ENCODE measurements around the gene USP3. TPM values are rescaled to one million over a fixed set of nuclear protein-coding genes. Genes with fewer than 3 reads are reported as not detected.

The USP3 gene, protein sequence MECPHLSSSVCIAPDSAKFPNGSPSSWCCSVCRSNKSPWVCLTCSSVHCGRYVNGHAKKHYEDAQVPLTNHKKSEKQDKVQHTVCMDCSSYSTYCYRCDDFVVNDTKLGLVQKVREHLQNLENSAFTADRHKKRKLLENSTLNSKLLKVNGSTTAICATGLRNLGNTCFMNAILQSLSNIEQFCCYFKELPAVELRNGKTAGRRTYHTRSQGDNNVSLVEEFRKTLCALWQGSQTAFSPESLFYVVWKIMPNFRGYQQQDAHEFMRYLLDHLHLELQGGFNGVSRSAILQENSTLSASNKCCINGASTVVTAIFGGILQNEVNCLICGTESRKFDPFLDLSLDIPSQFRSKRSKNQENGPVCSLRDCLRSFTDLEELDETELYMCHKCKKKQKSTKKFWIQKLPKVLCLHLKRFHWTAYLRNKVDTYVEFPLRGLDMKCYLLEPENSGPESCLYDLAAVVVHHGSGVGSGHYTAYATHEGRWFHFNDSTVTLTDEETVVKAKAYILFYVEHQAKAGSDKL
- polyA plus RNA-seq (2012; rRNA removed), result 9.3 and 10.8 TPM in 2 replicates
- 9.3 and 9.6 TPM in 2 replicates for polyA plus RNA-seq (2012; cell fraction: cytosol; rRNA removed)
- polyA plus RNA-seq (2012; cell fraction: nucleus; rRNA removed), result 45.6 and 46.7 TPM in 2 replicates

DNA sequence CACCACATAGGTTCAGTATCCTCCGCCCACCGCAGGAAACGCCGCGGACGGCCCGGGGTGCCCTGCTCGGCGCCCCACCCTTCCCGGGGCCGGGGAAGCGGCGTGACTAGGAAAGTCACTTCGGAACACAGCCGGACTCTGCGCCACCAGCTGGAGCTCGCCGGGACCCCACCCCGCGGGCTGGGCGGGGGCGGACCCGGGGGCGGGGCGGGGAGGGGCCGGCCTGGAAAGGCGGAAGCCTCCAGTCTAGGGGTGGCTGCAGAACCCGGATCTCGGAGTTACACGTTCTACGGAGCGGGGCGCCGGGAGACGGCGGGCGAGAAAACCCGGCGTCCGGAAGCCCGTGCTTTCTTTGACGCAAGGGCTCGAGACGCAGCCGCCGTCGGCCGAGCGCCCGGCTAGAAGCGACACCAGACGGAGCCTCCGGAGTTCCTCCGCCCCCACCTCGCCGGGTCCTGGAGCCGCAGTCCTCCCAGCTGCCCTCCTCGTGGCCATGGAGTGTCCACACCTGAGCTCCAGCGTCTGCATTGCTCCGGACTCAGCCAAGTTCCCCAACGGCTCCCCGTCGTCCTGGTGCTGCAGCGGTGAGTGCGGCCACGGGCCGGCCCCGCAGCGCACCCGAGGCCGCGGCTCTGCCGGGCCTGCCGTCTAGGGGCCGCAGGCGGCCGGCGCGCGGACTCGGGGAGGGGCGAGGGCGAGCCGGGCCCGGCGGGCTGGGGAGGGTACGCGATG lies at the start of gene USP3:
Gene USP3, plus strand, starts transcription at position 347 of the 732 bp plus-strand sequence. Its CDS starts 147 bp downstream, at position 494.
- H2AFZ ChIP-seq (ENCODE audit: low read depth), result peak within 1 kb of the TSS; percentile 89; the same call in 1 of the 2 replicates
- peak within 1 kb of the TSS; percentile 84 to 93 for H3K27ac ChIP-seq (ENCODE audit: low read depth in 2 of 2, low read length in 1 of 2)
- H3K36me3 ChIP-seq (replicated peaks in 1 of 2; ENCODE audit: control insufficient read depth in 1 of 2, insufficient read depth in 2 of 2, low read length in 1 of 2), result no peaks in the 10 kb centered on the region
- peaks cover 22 to 30% of the 10 kb centered on the region in 2 experiments; a peak in 3 of 4 replicates for H3K4me1 ChIP-seq (ENCODE audit: control insufficient read depth in 1 of 2, insufficient read depth in 2 of 2, low read depth in 1 of 2, low read length in 1 of 2)
- DNase-seq, result peak; percentile 98
- peaks cover 18% of the 10 kb centered on the region for H3F3A ChIP-seq (replicated peaks; ENCODE audit: insufficient read depth)
- no peaks in the 10 kb centered on the region for H3K27me3 ChIP-seq (ENCODE audit: insufficient read depth)
- peak within 1 kb of the TSS; percentile 94 for H3K9ac ChIP-seq
- peak within 1 kb of the TSS; percentile 90 to 91 for H3K4me3 ChIP-seq (ENCODE audit: low read depth in 2 of 2, low read length in 1 of 2)
- ChIA-PET POLR2A (interaction anchor here (0.6 to 1.1 kb wide), 2 partner anchors 17 to 1490 kb away, joined by 3 read pairs; no protein-coding TSS in a partner anchor), CTCF (interaction anchor here (0.7 to 2.6 kb wide), 12 partner anchors 11 to 692 kb away, joined by 3 to 10 read pairs (median 6); no protein-coding TSS in a partner anchor)
- WGBS (ENCODE audit: low lambda C conversion rate), result 0% methylated on average over 13 of the region's 88 CpGs
- peaks cover 34% of the 10 kb centered on the region for H4K20me1 ChIP-seq (ENCODE audit: insufficient read depth)
- peak within 1 kb of the TSS; percentile 95 for H3K4me2 ChIP-seq
- no peaks in the 10 kb centered on the region for H3K9me3 ChIP-seq
- peaks cover 44% of the 10 kb centered on the region for H3K79me2 ChIP-seq (ENCODE audit: insufficient read depth)
- no peaks in the 10 kb centered on the region for H3K9me2 ChIP-seq
- TF ChIP-seq RFX5 (IDR thresholded peaks at IDR 0.05; ENCODE audit: low read length) (peak; percentile 86), TEAD4 (IDR thresholded peaks at IDR 0.05; ENCODE audit: borderline replicate concordance, insufficient read depth) (no peak), MXI1 (IDR thresholded peaks at IDR 0.05; ENCODE audit: low read depth, low read length) (peak; percentile 88; the same call in 1 of the 2 replicates), USF1 (IDR thresholded peaks at IDR 0.05; ENCODE audit: borderline replicate concordance, low read depth) (no peak), RAD21 (IDR thresholded peaks at IDR 0.05; ENCODE audit: low read length) (peak; percentile 29; the same call in 1 of the 2 replicates), GATA2 (CRISPR knock-in tag; IDR thresholded peaks at IDR 0.05) (no peak), YY1 (IDR thresholded peaks at IDR 0.05; ENCODE audit: low read depth) (peak; percentile 73; the same call in 1 of the 2 replicates), ZBTB33 (IDR thresholded peaks at IDR 0.05; ENCODE audit: borderline replicate concordance, low read depth) (no peak), GABPA (IDR thresholded peaks at IDR 0.05; ENCODE audit: low read depth) (peak; percentile 50; the same call in 1 of the 2 replicates), TCF12 (IDR thresholded peaks at IDR 0.05) (peak; percentile 39; the same call in 1 of the 2 replicates), MEF2A (IDR thresholded peaks at IDR 0.05; ENCODE audit: borderline replicate concordance, low read depth) (no peak), MAX (IDR thresholded peaks at IDR 0.05; ENCODE audit: low read depth) (peak; percentile 84), TAF1 (IDR thresholded peaks at IDR 0.05; ENCODE audit: borderline replicate concordance, low read depth, low read length) (peak; percentile 91), SMC3 (IDR thresholded peaks at IDR 0.05; ENCODE audit: low read depth, low read length) (peak; percentile 6; the same call in 1 of the 2 replicates), CHD2 (IDR thresholded peaks at IDR 0.05; ENCODE audit: low read length, partially characterized antibody) (peak; percentile 83), IRF3 (IDR thresholded peaks at IDR 0.05; ENCODE audit: low read depth, low read length) (no peak), EZH2phosphoT487 (IDR thresholded peaks at IDR 0.05; ENCODE audit: borderline replicate concordance, low read depth) (no peak), RCOR1 (IDR thresholded peaks at IDR 0.05; ENCODE audit: low read length) (peak; percentile 77; the same call in 1 of the 2 replicates), JUND (IDR thresholded peaks at IDR 0.05) (peak; percentile 89), NFIC (IDR thresholded peaks at IDR 0.05; ENCODE audit: borderline replicate concordance) (no peak; the same call in 1 of the 2 replicates), RXRA (IDR thresholded peaks at IDR 0.05; ENCODE audit: borderline replicate concordance, low read depth) (no peak), FOSL2 (IDR thresholded peaks at IDR 0.05; ENCODE audit: borderline replicate concordance, low read depth) (0 out of 2 replicates have a peak, but pooled peaks have one; percentile 13), USF2 (IDR thresholded peaks at IDR 0.05; ENCODE audit: borderline replicate concordance, low read depth, low read length) (no peak)
- TF ChIP-seq, protein P1, sequence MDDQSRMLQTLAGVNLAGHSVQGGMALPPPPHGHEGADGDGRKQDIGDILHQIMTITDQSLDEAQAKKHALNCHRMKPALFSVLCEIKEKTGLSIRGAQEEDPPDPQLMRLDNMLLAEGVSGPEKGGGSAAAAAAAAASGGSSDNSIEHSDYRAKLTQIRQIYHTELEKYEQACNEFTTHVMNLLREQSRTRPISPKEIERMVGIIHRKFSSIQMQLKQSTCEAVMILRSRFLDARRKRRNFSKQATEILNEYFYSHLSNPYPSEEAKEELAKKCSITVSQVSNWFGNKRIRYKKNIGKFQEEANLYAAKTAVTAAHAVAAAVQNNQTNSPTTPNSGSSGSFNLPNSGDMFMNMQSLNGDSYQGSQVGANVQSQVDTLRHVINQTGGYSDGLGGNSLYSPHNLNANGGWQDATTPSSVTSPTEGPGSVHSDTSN (IDR thresholded peaks at IDR 0.05), result 0 out of 2 replicates have a peak, but pooled peaks have one; percentile 30

Data from SK-N-SH (cell line).